IgD-negative memory B cell (primary cell): ENCODE measurements around the gene ENO2. TPM values are rescaled to one million over a fixed set of nuclear protein-coding genes. Genes with fewer than 3 reads are reported as not detected.
"Not testable (repeated sequence)": the region's sequence is repeated elsewhere in the genome, so short reads cannot be mapped to it uniquely, and the experiment has no call there.

Source experiments
- H3K27ac Mint-ChIP-seq, 3 donors: one replicate each; pipeline ENCODE4 v1.8.0; 2020 to 2022; ENCODE audit warnings: mild to moderate bottlenecking in 3 of 3, mixed read lengths in 3 of 3, moderate library complexity in 1 of 3
- H3K27me3 Mint-ChIP-seq: one replicate; pipeline ENCODE4 v1.8.0; 2021; ENCODE audit warnings: mixed read lengths
- H3K36me3 Mint-ChIP-seq: one replicate; pipeline ENCODE4 v1.8.0; 2020; ENCODE audit warnings: mild to moderate bottlenecking, mixed read lengths
- H3K4me1 Mint-ChIP-seq, 3 donors: one replicate each; pipeline ENCODE4 v1.8.0; 2020 to 2022; ENCODE audit warnings: mixed read lengths in 3 of 3, mild to moderate bottlenecking in 1 of 3
- H3K4me3 Mint-ChIP-seq, 4 donors: one replicate each; pipeline ENCODE4 v1.8.0; 2020 to 2022; ENCODE audit warnings: mild to moderate bottlenecking in 4 of 4, mixed read lengths in 4 of 4, moderate library complexity in 3 of 4
- H3K9me3 Mint-ChIP-seq, 3 donors: one replicate each; pipeline ENCODE4 v1.8.0; 2020 to 2021; ENCODE audit warnings: mixed read lengths in 3 of 3, mild to moderate bottlenecking in 1 of 3
- polyA plus RNA-seq: library from polyadenylated mRNA; unstranded; fragments of 300-500 nt; fragmentation: Illumina TruSeq; gene quantifications from one replicate; pipeline ENCODE4 v1.2.3, GENCODE V29; 2021

ENO2 gene
- 21.7 TPM for polyA plus RNA-seq

GRCh38 chr12:6914246-6914946 is at the start of gene ENO2:
Gene ENO2 (plus strand): TSS chr12:6914580. CDS start chr12:6915833, 1,253 bp downstream.
- peak within 1 kb of the TSS; percentile 90 to 99 (median 94) for H3K4me3 Mint-ChIP-seq
- H3K9me3 Mint-ChIP-seq: no peaks in the 10 kb centered on the region
- peaks cover 9 to 14% (median 14%) of the 10 kb centered on the region in 3 donors for H3K4me1 Mint-ChIP-seq
- peak within 1 kb of the TSS; percentile 82 to 95 (median 92) for H3K27ac Mint-ChIP-seq
- H3K36me3 Mint-ChIP-seq: peaks cover 1% of the 10 kb centered on the region
- peaks cover 4% of the 10 kb centered on the region for H3K27me3 Mint-ChIP-seq

GRCh38 chr12:6865307-6865706 is 49.1 kb upstream of the ENO2 start:
- peak overlapping the region in 3 of 4 donors; percentile 12 to 77 (median 64) for H3K4me3 Mint-ChIP-seq
- peak overlapping the region in 2 of 3 donors; percentile 26 to 39 for H3K27ac Mint-ChIP-seq
- H3K9me3 Mint-ChIP-seq, H3K27me3 Mint-ChIP-seq, H3K36me3 Mint-ChIP-seq: not testable (repeated sequence)
- H3K4me1 Mint-ChIP-seq: peaks cover 14 to 17% (median 15%) of the 10 kb centered on the region in 3 donors

GRCh38 chr12:6866163-6866919 is 48.0 kb upstream of the ENO2 start:
- Mint-ChIP-seq H3K27me3 (no peaks in the 10 kb centered on the region), H3K36me3 (no peaks in the 10 kb centered on the region), H3K4me1 (peaks cover 14 to 24% (median 24%) of the 10 kb centered on the region in 3 donors), H3K4me3 (peak overlapping the region; percentile 93 to 98 (median 94)), H3K9me3 (no peaks in the 10 kb centered on the region), H3K27ac (peak overlapping the region in 2 of 3 donors; percentile 8 to 79)

- peak overlapping the region; percentile 8 to 79 (median 78) for H3K27ac Mint-ChIP-seq
- no peaks in the 10 kb centered on the region for H3K36me3 Mint-ChIP-seq
- peaks cover 18 to 29% (median 27%) of the 10 kb centered on the region in 3 donors for H3K4me1 Mint-ChIP-seq
- no peaks in the 10 kb centered on the region for H3K9me3 Mint-ChIP-seq
- no peaks in the 10 kb centered on the region for H3K27me3 Mint-ChIP-seq
- peak overlapping the region; percentile 93 to 98 (median 94) for H3K4me3 Mint-ChIP-seq
Measured at GRCh38 chr12:6866920-6867412, 47.4 kb upstream of the ENO2 start.

GRCh38 chr12:6867413-6868210 is 46.8 kb upstream of the ENO2 start, which contains the start of gene TPI1:
Gene TPI1 (plus strand): TSS chr12:6867531. CDS start chr12:6867567, 36 bp downstream.
- H3K36me3 Mint-ChIP-seq: peaks cover 1% of the 10 kb centered on the region
- peak within 1 kb of the TSS; percentile 84 to 98 (median 90) for H3K27ac Mint-ChIP-seq
- H3K4me1 Mint-ChIP-seq: peaks cover 23 to 33% (median 33%) of the 10 kb centered on the region in 3 donors
- H3K4me3 Mint-ChIP-seq: peak within 1 kb of the TSS; percentile 93 to 98 (median 96)
- H3K27me3 Mint-ChIP-seq: no peaks in the 10 kb centered on the region
- H3K9me3 Mint-ChIP-seq: no peaks in the 10 kb centered on the region

GRCh38 chr12:6868211-6869048 is 46.0 kb upstream of the ENO2 start:
- Mint-ChIP-seq H3K9me3 (no peaks in the 10 kb centered on the region), H3K4me3 (peak overlapping the region; percentile 91 to 98 (median 94)), H3K4me1 (peaks cover 23 to 33% (median 33%) of the 10 kb centered on the region in 3 donors), H3K27me3 (no peaks in the 10 kb centered on the region), H3K27ac (peak overlapping the region; percentile 83 to 98 (median 84)), H3K36me3 (peaks cover 1% of the 10 kb centered on the region)

- Mint-ChIP-seq H3K4me1 (peaks cover 23 to 39% (median 36%) of the 10 kb centered on the region in 3 donors), H3K9me3 (no peaks in the 10 kb centered on the region), H3K4me3 (peak overlapping the region; percentile 79 to 98 (median 94)), H3K27ac (peak overlapping the region; percentile 46 to 98 (median 84)), H3K36me3 (peaks cover 1% of the 10 kb centered on the region), H3K27me3 (no peaks in the 10 kb centered on the region)
Measured at GRCh38 chr12:6869049-6870021, 45.0 kb upstream of the ENO2 start.

GRCh38 chr12:6870304-6870703 is 44.1 kb upstream of the ENO2 start:
- H3K36me3 Mint-ChIP-seq, H3K9me3 Mint-ChIP-seq, H3K27me3 Mint-ChIP-seq: not testable (repeated sequence)
- peaks cover 23 to 39% (median 36%) of the 10 kb centered on the region in 3 donors for H3K4me1 Mint-ChIP-seq
- H3K27ac Mint-ChIP-seq: peak overlapping the region in 2 of 3 donors; percentile 23 to 80
- H3K4me3 Mint-ChIP-seq: peak overlapping the region in 1 of 4 donors; percentile 98

- Mint-ChIP-seq H3K27ac (peak overlapping the region; percentile 67 to 78 (median 68)), H3K4me1 (peaks cover 23 to 39% (median 38%) of the 10 kb centered on the region in 3 donors), H3K27me3 (no peaks in the 10 kb centered on the region), H3K9me3 (no peaks in the 10 kb centered on the region), H3K36me3 (peaks cover 1% of the 10 kb centered on the region), H3K4me3 (peak overlapping the region; percentile 88 to 98 (median 95))
Measured at GRCh38 chr12:6871052-6871957, 43.1 kb upstream of the ENO2 start.

- Mint-ChIP-seq H3K27me3 (no peaks in the 10 kb centered on the region), H3K27ac (peak overlapping the region; percentile 68 to 86 (median 85))
Measured at GRCh38 chr12:6872073-6873048, 42.0 kb upstream of the ENO2 start.

More at GRCh38 chr12:6872073-6873048, 42.0 kb upstream of the ENO2 start:
- Mint-ChIP-seq H3K9me3 (no peaks in the 10 kb centered on the region), H3K36me3 (peaks cover 1% of the 10 kb centered on the region), H3K4me3 (peak overlapping the region; percentile 88 to 98 (median 95)), H3K4me1 (peaks cover 23 to 39% (median 35%) of the 10 kb centered on the region in 3 donors)
